B cell (primary cell): ENCODE results near the gene ATXN7.

Experiments used
- EZH2 ChIP-seq: IDR thresholded peaks from 2 replicates; pipeline ENCODE4 v1.6.1; 2012; ENCODE audit warnings: borderline replicate concordance, low read depth, mild to moderate bottlenecking, moderate library complexity, low read length; ENCODE audit not compliant: insufficient read depth, poor library complexity, severe bottlenecking
- TF ChIP-seq, protein P1 (sequence below): fragments of 200-600 bp; IDR thresholded peaks from one replicate; pipeline ENCODE4 v1.8.0; 2022; ENCODE audit warnings: antibody characterized with exemption, mild to moderate bottlenecking

DNA sequence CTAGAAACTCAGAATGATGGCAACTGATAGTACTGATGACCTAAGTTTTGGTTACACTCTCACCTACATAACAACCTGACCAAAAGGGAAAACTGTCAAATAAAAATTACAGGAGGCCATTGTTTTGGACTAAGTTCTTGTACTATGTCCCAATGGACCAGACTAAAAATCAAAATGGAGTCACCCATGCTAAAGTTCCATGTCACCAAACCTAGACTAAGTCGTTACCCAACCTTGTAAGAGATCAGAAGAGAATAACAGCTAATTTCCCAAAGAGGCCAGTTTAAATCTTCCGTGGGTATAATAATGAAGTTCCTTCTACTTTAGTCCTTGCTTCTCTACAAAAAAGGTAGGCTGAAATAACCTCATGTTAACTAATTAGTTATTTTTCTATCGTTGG lies 12.4 kb upstream of the ATXN7 start:
- TF ChIP-seq, protein P1, sequence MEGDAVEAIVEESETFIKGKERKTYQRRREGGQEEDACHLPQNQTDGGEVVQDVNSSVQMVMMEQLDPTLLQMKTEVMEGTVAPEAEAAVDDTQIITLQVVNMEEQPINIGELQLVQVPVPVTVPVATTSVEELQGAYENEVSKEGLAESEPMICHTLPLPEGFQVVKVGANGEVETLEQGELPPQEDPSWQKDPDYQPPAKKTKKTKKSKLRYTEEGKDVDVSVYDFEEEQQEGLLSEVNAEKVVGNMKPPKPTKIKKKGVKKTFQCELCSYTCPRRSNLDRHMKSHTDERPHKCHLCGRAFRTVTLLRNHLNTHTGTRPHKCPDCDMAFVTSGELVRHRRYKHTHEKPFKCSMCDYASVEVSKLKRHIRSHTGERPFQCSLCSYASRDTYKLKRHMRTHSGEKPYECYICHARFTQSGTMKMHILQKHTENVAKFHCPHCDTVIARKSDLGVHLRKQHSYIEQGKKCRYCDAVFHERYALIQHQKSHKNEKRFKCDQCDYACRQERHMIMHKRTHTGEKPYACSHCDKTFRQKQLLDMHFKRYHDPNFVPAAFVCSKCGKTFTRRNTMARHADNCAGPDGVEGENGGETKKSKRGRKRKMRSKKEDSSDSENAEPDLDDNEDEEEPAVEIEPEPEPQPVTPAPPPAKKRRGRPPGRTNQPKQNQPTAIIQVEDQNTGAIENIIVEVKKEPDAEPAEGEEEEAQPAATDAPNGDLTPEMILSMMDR, result no peak
- no peak for TF ChIP-seq EZH2
